ENCODE results near the gene ITCH.

- TF ChIP-seq, protein P1, sequence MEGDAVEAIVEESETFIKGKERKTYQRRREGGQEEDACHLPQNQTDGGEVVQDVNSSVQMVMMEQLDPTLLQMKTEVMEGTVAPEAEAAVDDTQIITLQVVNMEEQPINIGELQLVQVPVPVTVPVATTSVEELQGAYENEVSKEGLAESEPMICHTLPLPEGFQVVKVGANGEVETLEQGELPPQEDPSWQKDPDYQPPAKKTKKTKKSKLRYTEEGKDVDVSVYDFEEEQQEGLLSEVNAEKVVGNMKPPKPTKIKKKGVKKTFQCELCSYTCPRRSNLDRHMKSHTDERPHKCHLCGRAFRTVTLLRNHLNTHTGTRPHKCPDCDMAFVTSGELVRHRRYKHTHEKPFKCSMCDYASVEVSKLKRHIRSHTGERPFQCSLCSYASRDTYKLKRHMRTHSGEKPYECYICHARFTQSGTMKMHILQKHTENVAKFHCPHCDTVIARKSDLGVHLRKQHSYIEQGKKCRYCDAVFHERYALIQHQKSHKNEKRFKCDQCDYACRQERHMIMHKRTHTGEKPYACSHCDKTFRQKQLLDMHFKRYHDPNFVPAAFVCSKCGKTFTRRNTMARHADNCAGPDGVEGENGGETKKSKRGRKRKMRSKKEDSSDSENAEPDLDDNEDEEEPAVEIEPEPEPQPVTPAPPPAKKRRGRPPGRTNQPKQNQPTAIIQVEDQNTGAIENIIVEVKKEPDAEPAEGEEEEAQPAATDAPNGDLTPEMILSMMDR (IDR thresholded peaks at IDR 0.05), result no peak
- no peak for TF ChIP-seq POLR2A (IDR thresholded peaks at IDR 0.05)
These were observed 186.3 kb downstream of the ITCH start for GRCh38 chr20:34549291-34549928.

All from ovary (tissue), 3 donors.